HCT116 (cell line): ENCODE results near the gene DIRAS2.

Experiments
- CTCF ChIP-seq, 3 experiments: fragments of 200-600 bp in 1 of 3; sonication (generic) in 1 of 3; IDR thresholded peaks in 2 of 3; conservative IDR thresholded peaks in 1 of 3; 2 replicates each; pipeline ENCODE4 v1.5.1; 2012 to 2017; ENCODE audit warnings: low read depth in 2 of 3, low read length in 2 of 3, antibody characterized with exemption in 1 of 3, borderline replicate concordance in 1 of 3, control low read depth in 1 of 3, mild to moderate bottlenecking in 1 of 3, mixed read lengths in 1 of 3, mixed run types in 1 of 3, moderate library complexity in 1 of 3; ENCODE audit not compliant: insufficient read depth in 1 of 3
- EZH2 ChIP-seq: fragments of 200-600 bp; sonication (generic); IDR thresholded peaks from 2 replicates; pipeline ENCODE4 v1.6.1; 2017; ENCODE audit warnings: antibody characterized with exemption, mixed run types
- EZH2phosphoT487 ChIP-seq: fragments of 200-600 bp; IDR thresholded peaks from 2 replicates; pipeline ENCODE4 v1.6.1; 2018; ENCODE audit warnings: antibody characterized with exemption, borderline replicate concordance
- FOSL1 ChIP-seq: IDR thresholded peaks from 2 replicates; pipeline ENCODE4 v1.6.1; 2012; ENCODE audit warnings: low read depth
- MAX ChIP-seq: IDR thresholded peaks from 2 replicates; pipeline ENCODE4 v1.6.1; 2012
- POLR2A ChIP-seq: IDR thresholded peaks from 2 replicates; pipeline ENCODE4 v1.7.0; 2011; ENCODE audit warnings: borderline replicate concordance; ENCODE audit not compliant: insufficient read depth, insufficient read length; ENCODE audit errors: extremely low read depth
- POLR2AphosphoS5 ChIP-seq: IDR thresholded peaks from 2 replicates; pipeline ENCODE4 v1.6.1; 2011; ENCODE audit warnings: mild to moderate bottlenecking, low read depth, low read length, moderate library complexity
- REST ChIP-seq: IDR thresholded peaks from 2 replicates; pipeline ENCODE4 v1.6.1; 2012; ENCODE audit warnings: low read depth
- TCF7L2 ChIP-seq: IDR thresholded peaks from 2 replicates; pipeline ENCODE4 v1.7.0; 2011; ENCODE audit warnings: borderline replicate concordance, inconsistent platforms; ENCODE audit not compliant: insufficient read depth, insufficient read length; ENCODE audit errors: extremely low read depth
- YY1 ChIP-seq: IDR thresholded peaks from 2 replicates; pipeline ENCODE4 v1.6.1; 2011; ENCODE audit warnings: low read length, low read depth, moderate library complexity, mild to moderate bottlenecking; ENCODE audit not compliant: insufficient replicate concordance; ENCODE audit errors: extremely low read depth
- ZFX ChIP-seq: fragments of 450-650 bp; IDR thresholded peaks from 2 replicates; pipeline ENCODE4 v1.6.1; 2017
- ZNF274 ChIP-seq: fragments of 200-500 bp; sonication (Bioruptor generic); IDR thresholded peaks from 2 replicates; pipeline ENCODE4 v1.6.1; 2014; ENCODE audit warnings: mild to moderate bottlenecking, low read depth, low read length, inconsistent platforms

GRCh38 chr9:90598191-90598590 lies 44.4 kb downstream of the DIRAS2 start:
- TF ChIP-seq CTCF (IDR thresholded peaks at IDR 0.05 in 2 of 3, conservative IDR thresholded peaks at IDR 0.05 in 1 of 3; ENCODE audit: borderline replicate concordance in 1 of 3, insufficient read depth in 1 of 3, low read depth in 2 of 3, low read length in 2 of 3) (no peak), POLR2A (no peak), REST (no peak), YY1 (no peak), POLR2AphosphoS5 (no peak), MAX (no peak), ZNF274 (no peak), EZH2phosphoT487 (no peak), TCF7L2 (no peak), FOSL1 (no peak), EZH2 (no peak), ZFX (no peak)
